Endothelial cell of umbilical vein (primary cell): ENCODE results near the gene MACROD2. TPM values are rescaled to one million over a fixed set of nuclear protein-coding genes. Genes with fewer than 3 reads are reported as not detected.

Source experiments
- BruUV-seq: library from RNA; stranded (reverse); fragments of 400-500 nt; replicated peaks from 2 replicates; lab custom pipeline; 2021; lab: Mats Ljungman, UMichigan
- CTCF ChIA-PET: fragments of 300-600, 350-600 bp; sonication (Branson Sonifier 250); formaldehyde crosslinking; loops from one replicate; lab custom pipeline; 2021; ENCODE audit warnings: antibody characterized with exemption, inconsistent platforms; lab: Charles Lee
- POLR2A ChIA-PET: fragments of 300-600, 350-600 bp; sonication (Branson Sonifier 250); formaldehyde crosslinking; loops from one replicate; lab custom pipeline; 2021; ENCODE audit warnings: antibody characterized with exemption, inconsistent platforms; lab: Charles Lee
- DNase-seq: peaks from one replicate; pipeline ENCODE4 v3.0.0-alpha.2; 2011; ENCODE audit warnings: low read depth, low spot score
- FAIRE-seq: peaks from 2 replicates; lab custom pipeline; 2011; peaks lifted over from hg19 to GRCh38; lab: Jason Lieb, UNC
- H2AFZ ChIP-seq: 2 replicates; pipeline ENCODE4 v1.6.0; 2012; ENCODE audit warnings: low read depth, low read length, control low read depth, inconsistent platforms
- H3K27ac ChIP-seq: 2 replicates; pipeline ENCODE4 v1.5.1; 2011; ENCODE audit warnings: low read depth, mild to moderate bottlenecking, control low read depth, low read length, moderate library complexity; ENCODE audit not compliant: insufficient read depth
- H3K27me3 ChIP-seq, 2 experiments: 2 replicates each; pipeline versions ENCODE4 v1.6.0 to v1.6.1; 2011; ENCODE audit warnings: low read length in 2 of 2, mixed read lengths in 1 of 2; ENCODE audit not compliant: control insufficient read depth in 2 of 2, insufficient read depth in 2 of 2
- H3K36me3 ChIP-seq, 2 experiments: 2 replicates in 1 of 2; 3 replicates in 1 of 2; pipeline ENCODE4 v1.5.1; 2011; ENCODE audit warnings: low read length in 2 of 2, mild to moderate bottlenecking in 1 of 2, moderate library complexity in 1 of 2; ENCODE audit not compliant: control insufficient read depth in 2 of 2, insufficient read depth in 2 of 2; ENCODE audit errors: extremely low read depth in 1 of 2
- H3K4me1 ChIP-seq: 3 replicates; pipeline ENCODE4 v1.5.1; 2011; ENCODE audit warnings: mild to moderate bottlenecking, low read length; ENCODE audit not compliant: control insufficient read depth, insufficient read depth; ENCODE audit errors: extremely low read depth
- H3K4me2 ChIP-seq: 2 replicates; pipeline ENCODE4 v1.6.1; 2011; ENCODE audit warnings: low read length, control low read depth, mixed read lengths; ENCODE audit not compliant: insufficient read depth
- H3K4me3 ChIP-seq, 3 experiments: fragments of 200-600 bp in 1 of 3; sonication (generic), shearing (Covaris generic) in 1 of 3; replicated peaks in 1 of 3; 2 replicates each; pipeline ENCODE4 v1.5.1; 2011 to 2016; ENCODE audit warnings: control low read depth in 3 of 3, low read length in 3 of 3, mild to moderate bottlenecking in 2 of 3, inconsistent platforms in 1 of 3, low read depth in 1 of 3, moderate library complexity in 1 of 3; ENCODE audit not compliant: insufficient read depth in 1 of 3
- H3K79me2 ChIP-seq: 2 replicates; pipeline ENCODE4 v1.6.0; 2012; ENCODE audit warnings: low read length, inconsistent platforms; ENCODE audit not compliant: control insufficient read depth, insufficient read depth
- H3K9ac ChIP-seq: replicated peaks from 2 replicates; pipeline ENCODE3; 2011; ENCODE audit warnings: low read length, control low read depth; ENCODE audit not compliant: insufficient read depth; ENCODE audit errors: extremely low read depth
- H3K9me1 ChIP-seq: replicated peaks from 3 replicates; pipeline ENCODE4 v1.6.0; 2011; ENCODE audit warnings: mild to moderate bottlenecking, low read length; ENCODE audit not compliant: control insufficient read depth, insufficient read depth; ENCODE audit errors: extremely low read depth
- H3K9me3 ChIP-seq: replicated peaks from 2 replicates; pipeline ENCODE4 v1.5.1; 2012; ENCODE audit warnings: low read length, inconsistent platforms; ENCODE audit not compliant: control insufficient read depth, insufficient read depth
- H4K20me1 ChIP-seq: replicated peaks from 2 replicates; pipeline ENCODE3; 2011; ENCODE audit warnings: mild to moderate bottlenecking, low read length; ENCODE audit not compliant: control insufficient read depth, insufficient read depth; ENCODE audit errors: extremely low read depth
- CTCF ChIP-seq, 2 donors: IDR thresholded peaks; 1 replicate in 1 of 2; 2 replicates in 1 of 2; pipeline ENCODE4 v1.5.1; 2011; ENCODE audit warnings: low read length in 2 of 2, mild to moderate bottlenecking in 2 of 2, moderate library complexity in 2 of 2, control low read depth in 1 of 2, inconsistent platforms in 1 of 2, low read depth in 1 of 2; ENCODE audit not compliant: insufficient read depth in 1 of 2; ENCODE audit errors: extremely low read depth in 1 of 2
- EZH2 ChIP-seq: IDR thresholded peaks from 2 replicates; pipeline ENCODE4 v1.6.1; 2012; ENCODE audit warnings: borderline replicate concordance, low read depth, mild to moderate bottlenecking, moderate library complexity, low read length, inconsistent platforms; ENCODE audit not compliant: severe bottlenecking
- FOS ChIP-seq: IDR thresholded peaks from 2 replicates; pipeline ENCODE4 v1.6.1; 2011; ENCODE audit warnings: mild to moderate bottlenecking, low read length, moderate library complexity, borderline replicate concordance; ENCODE audit not compliant: insufficient read depth
- JUN ChIP-seq: IDR thresholded peaks from 2 replicates; pipeline ENCODE4 v1.6.1; 2011; ENCODE audit warnings: borderline replicate concordance, low read depth; ENCODE audit not compliant: insufficient read length, insufficient read depth
- MAX ChIP-seq: IDR thresholded peaks from 2 replicates; pipeline ENCODE4 v1.6.1; 2011; ENCODE audit not compliant: insufficient read depth, insufficient read length
- MYC ChIP-seq: IDR thresholded peaks from one replicate; pipeline ENCODE4 v1.6.1; 2011; ENCODE audit warnings: mild to moderate bottlenecking, low read depth, low read length
- POLR2A ChIP-seq: IDR thresholded peaks from 2 replicates; pipeline ENCODE4 v1.6.1; 2012; ENCODE audit warnings: low read depth, mild to moderate bottlenecking, control low read depth, low read length
- POLR2AphosphoS5 ChIP-seq: IDR thresholded peaks from 2 replicates; pipeline ENCODE4 v1.6.1; 2012; ENCODE audit warnings: low read depth, mild to moderate bottlenecking, control low read depth, low read length, moderate library complexity; ENCODE audit not compliant: insufficient read depth
- dilution Hi-C: fragments of 300-500 bp; cut with MboI; formaldehyde crosslinking; loops from one replicate; pipeline ENCODE4 v1.15.0; 2019; ENCODE audit warnings: low sequenced_read_pairs; ENCODE audit not compliant: extremely low pct_ligation_motif_present
- intact Hi-C: fragments of 100-400 bp; cut with micrococcal nuclease; formaldehyde crosslinking; loops from one replicate; pipeline ENCODE4 v1.10.0; 2022
- polyA plus RNA-seq, 4 experiments: library from polyadenylated mRNA; depleted of rRNA in 3 of 4; stranded (reverse) in 3 of 4; unstranded in 1 of 4; fragments of >200 nt; gene quantifications; 2 replicates each; pipeline versions ENCODE4 v1.2.1 to v1.2.3, GENCODE V29; 2011 to 2012; ENCODE audit warnings: missing spikeins in 1 of 4
- total RNA-seq: library from RNA; stranded (reverse); gene quantifications from 2 replicates; pipeline ENCODE4 v1.2.3, GENCODE V29; 2021

MACROD2 gene
- total and polyA plus RNA-seq, 2 donors (not counting 3 experiments of a cell fraction or from before 2014, with no cell fraction given) = 0.11 to 0.73 TPM

GRCh38 chr20:14724468-14724867 lies 729.2 kb downstream of the MACROD2 start:
- FAIRE-seq = no peak
- no peaks in the 10 kb centered on the region for H3K79me2 ChIP-seq
- BruUV-seq = no TSS peak

GRCh38 chr20:14726591-14726990 lies 731.3 kb downstream of the MACROD2 start:
- Histone ChIP-seq H3K4me1 (no peaks in the 10 kb centered on the region), H3K36me3 (no peaks in the 10 kb centered on the region), H4K20me1 (no peaks in the 10 kb centered on the region), H3K27me3 (no peaks in the 10 kb centered on the region), H3K79me2 (no peaks in the 10 kb centered on the region), H3K9ac (no peak overlapping the region), H2AFZ (no peak overlapping the region), H3K9me1 (no peaks in the 10 kb centered on the region), H3K4me2 (no peak overlapping the region), H3K9me3 (no peaks in the 10 kb centered on the region), H3K4me3 (no peak overlapping the region), H3K27ac (no peak overlapping the region)
- ChIA-PET CTCF (interaction anchor here (2.4 kb wide), 1 partner anchor 389 kb away, joined by 7 read pairs; the partner anchor contains the start of gene FLRT3), POLR2A (no interaction called here)
- intact Hi-C loops = no loop called here
- DNase-seq = no peak
- TF ChIP-seq FOS = no peak
- TF ChIP-seq EZH2 = no peak
- no peak for TF ChIP-seq POLR2AphosphoS5
- TF ChIP-seq POLR2A = no peak
- no peak for TF ChIP-seq MAX
- TF ChIP-seq CTCF (IDR thresholded peaks at IDR 0.05; ENCODE audit: extremely low read depth in 1 of 2, insufficient read depth in 1 of 2, low read depth in 1 of 2, low read length in 2 of 2) = no peak
- TF ChIP-seq MYC = no peak
- no peak for TF ChIP-seq JUN
- no peak for FAIRE-seq
- BruUV-seq = no TSS peak
- dilution Hi-C loops = no loop called here

More at GRCh38 chr20:14724468-14724867, 729.2 kb downstream of the MACROD2 start:
- Histone ChIP-seq H3K4me1 (no peaks in the 10 kb centered on the region), H3K9ac (no peak overlapping the region), H2AFZ (no peak overlapping the region), H4K20me1 (no peaks in the 10 kb centered on the region), H3K4me2 (no peak overlapping the region), H3K9me1 (no peaks in the 10 kb centered on the region), H3K27me3 (no peaks in the 10 kb centered on the region), H3K36me3 (no peaks in the 10 kb centered on the region), H3K4me3 (no peak overlapping the region), H3K27ac (no peak overlapping the region), H3K9me3 (no peaks in the 10 kb centered on the region)
- ChIA-PET CTCF (interaction anchor here (0.6 to 2.4 kb wide), 2 partner anchors 285 to 387 kb away, joined by 3 to 7 read pairs; partner anchors contain the start of gene FLRT3), POLR2A (no interaction called here)
- no peak for TF ChIP-seq EZH2
- intact Hi-C loops = no loop called here
- dilution Hi-C loops = no loop called here
- DNase-seq = no peak
